HG03045 (cell line): ENCODE measurements around the gene PDGFB.

Source experiments
- ATAC-seq: cut with Tn5 transposase; IDR thresholded peaks from one replicate; pipeline ENCODE4 v1.9.1; 2021; ENCODE audit warnings: mild to moderate bottlenecking, moderate library complexity; ENCODE audit not compliant: unreplicated experiment

PDGFB gene

DNA sequence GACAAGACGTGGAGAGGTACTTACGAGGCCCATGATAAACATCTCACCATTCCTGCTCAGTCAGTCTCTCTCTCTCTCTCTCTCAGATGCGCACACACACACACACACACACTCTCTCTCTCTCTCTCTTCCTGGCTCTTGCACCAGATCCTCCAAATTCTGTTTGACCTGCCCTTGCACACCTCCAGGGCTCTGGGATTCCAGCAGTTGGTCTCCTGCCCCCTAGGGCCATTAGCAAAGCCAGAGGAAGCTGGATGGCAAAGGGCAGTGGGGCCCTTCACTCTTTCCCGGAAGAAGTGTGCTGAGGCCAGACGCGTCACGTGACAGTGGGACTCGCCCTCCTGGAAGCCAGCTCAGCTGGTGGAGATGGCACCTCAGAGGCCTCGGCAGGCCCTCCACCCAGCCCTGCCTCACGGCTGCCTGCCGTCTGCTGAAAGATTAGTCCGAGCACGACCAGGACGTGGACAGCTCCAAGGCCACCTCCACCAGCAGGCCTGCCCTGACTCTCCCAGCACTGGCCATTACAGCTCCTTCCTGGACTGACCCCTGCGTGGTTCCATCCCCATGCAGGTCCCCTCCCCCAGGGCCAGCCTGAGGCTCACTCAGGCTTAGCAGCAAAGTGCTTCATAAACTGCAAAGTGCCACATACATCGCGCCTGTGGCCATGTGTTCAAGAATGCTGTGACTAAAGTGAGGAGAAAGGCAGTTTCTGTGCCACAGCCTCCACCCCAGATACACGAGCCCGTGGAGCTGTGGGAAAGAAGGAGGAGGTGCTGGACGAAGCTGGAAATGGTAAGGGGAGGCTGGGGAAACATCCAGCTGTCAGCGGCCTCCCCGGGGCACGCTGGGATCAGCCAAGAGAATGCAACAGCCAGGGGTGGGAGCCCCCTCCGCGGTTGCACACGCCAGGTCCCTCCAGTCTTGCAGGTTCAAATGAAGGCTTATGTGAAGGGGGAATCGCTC lies 3.7 kb downstream of the PDGFB start:
- ATAC-seq, result no peak

- no peak for ATAC-seq
Measured at GRCh38 chr22:39239561-39240423, 5.0 kb downstream of the PDGFB start.

DNA sequence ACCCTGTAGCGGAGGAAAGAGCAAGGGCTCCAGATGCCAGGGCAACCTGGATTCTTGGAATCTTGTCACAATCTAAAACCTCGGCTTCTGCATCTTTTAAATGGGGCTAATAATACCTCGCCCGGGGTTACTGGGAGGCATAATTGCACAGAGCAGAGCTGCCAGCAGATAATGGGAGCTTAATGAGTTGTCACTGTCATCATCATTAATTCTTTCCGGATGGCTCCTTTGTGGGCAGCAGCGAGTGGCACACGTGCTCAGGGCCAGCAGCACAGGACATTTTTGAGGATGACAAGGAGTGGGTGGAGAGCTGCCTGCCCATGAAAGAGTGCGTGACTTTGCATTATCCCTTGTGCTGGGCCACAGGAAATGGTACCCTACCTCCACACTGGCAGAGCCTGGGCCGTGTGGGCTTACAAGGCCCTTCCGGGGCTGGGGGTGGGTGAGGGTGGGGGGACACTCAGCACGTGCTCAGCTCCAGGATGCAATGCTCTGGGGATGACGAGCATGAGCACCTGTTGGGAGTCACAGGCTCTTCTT lies 5.7 kb downstream of the PDGFB start:
- no peak for ATAC-seq

GRCh38 chr22:39238561-39238960 lies 6.2 kb downstream of the PDGFB start:
- ATAC-seq, result no peak

GRCh38 chr22:39238101-39238466 lies 6.7 kb downstream of the PDGFB start:
- ATAC-seq, result no peak

DNA sequence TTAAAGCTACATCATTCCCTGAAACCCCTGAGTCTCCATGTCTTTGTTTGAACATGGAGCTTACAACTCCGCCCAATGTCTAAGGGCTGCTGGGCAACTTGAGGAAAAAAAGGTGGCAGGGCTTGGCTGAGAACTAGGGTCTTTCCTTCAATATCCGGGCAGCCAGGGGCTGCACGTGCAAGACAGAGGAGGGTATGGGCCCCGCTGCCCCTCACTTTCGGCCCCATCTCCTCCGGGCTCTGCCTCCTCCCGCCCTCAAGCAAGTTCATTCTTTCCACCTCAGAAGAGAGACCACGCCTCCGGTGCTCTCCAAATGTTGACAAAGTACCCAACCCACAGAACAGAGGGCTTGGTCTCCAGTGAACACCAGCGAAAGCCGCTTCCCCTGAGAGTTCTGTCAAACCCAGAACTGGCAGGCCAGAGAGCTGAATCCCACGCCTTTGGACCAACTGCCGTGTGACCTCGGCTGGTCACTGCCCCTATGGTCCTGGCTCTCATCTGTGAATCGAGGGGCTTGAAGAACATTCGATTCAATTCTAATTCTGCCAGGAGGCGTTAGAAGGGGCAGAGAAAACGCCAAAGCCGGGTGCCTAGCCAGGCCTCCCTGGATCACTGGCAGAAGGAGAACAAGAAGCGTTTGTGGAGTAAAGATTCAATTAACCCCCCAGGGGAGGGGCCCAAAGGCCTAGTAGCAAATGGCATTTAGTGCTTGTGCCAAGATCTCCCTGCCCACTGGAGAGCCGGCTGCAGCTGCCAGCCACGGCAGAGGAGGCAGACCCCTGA lies 7.3 kb downstream of the PDGFB start:
- ATAC-seq, result no peak

DNA sequence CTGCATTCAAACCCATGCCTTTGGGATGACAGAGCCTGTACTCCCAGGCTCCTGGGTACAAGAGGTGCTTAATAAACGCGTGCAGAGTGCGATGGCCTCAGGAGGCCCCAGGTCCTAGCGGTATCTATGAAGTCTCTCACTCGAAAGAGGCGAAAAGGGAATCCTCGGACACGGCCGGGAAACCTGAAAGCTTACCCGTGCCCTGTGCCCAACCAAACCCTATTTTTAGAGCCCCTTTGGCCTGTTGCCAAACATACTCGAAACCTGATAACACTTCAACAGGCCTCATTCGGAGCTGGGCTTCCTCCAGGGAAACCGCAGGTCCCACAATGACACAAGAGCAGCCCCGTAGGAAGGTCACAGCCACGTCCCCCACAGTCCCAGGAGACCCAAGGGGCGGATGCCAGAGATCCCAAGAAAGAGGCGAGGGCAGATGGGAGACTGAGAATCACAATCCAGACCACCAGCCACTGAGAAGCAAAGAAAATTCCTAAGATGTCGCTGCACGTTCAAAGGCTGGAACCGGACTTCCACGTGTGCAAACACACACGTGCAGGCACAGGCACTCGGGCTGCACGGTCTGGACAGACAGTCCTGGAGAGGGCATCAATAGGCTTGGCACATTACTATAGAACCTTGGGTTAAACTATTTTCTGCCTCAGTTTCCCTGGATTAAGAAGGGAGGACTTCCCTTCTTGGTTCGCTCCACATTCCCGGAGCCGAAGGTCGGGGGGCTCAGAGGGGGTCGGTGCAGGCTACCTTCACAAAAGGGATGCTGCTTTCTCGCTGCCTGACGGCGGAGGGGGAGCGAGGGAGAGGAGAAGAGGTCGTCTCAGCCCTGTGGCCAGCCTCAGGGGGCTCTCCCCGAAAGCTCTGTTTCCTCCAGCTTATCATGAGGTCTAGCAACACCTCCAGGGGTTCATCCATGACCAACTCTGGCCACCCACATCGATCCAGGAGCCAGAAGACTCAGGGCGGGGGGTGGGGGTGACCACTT lies 8.2 kb downstream of the PDGFB start:
- ATAC-seq, result no peak

DNA sequence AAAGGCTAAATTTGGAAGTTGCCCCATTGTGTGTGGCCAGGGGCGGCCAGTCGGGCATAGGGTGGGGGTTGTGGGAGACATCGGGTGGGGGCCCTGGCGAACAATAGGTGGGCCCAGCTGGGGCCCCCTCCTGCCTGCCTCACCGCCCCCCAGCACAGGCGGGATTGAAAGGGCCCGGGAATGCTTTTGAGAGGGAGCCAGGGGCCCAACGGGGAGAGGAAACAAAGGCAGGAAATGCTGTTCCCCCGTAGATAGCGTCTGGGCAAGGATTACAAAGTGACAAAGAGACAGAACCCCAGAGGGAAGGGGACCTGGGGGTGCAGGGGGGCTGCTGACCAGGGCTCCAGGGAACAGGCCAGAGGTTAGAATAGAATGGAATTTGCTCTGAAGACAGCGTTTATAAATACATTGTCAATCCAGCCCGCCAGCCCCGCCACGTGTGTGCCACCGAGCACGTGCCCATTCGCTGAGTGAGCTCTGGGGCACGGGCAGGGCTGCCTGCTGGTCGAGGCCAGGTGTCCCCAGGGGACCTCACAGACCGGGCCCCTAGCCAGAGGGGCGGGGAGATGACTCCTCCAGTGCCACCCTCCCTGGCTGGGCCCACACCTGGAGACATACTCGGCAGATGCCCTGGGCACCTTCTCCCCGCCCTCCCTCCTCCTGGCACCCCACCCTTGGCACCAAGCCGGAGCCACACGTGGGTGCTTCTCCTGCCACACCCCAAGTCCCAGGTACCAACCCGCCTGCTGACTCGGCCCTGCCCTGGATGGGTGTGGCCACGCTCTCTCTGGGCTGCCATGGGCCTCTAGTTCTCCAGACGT lies 9.7 kb downstream of the PDGFB start:
- ATAC-seq, result no peak

DNA sequence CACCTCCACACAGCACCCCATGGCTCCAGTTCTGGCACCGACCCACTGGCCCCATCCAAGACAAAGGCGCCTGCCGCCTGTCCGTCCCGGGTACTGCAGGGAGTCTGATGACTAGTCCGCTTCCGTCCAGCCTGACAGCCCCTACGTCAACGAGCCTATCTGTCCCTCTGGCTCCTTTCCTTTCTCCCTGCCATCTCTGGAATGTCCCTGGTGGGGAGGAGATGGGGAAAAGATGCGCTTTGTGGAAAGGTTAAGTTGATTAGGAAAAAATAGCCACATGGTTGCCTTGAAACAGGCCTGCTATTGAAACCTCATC lies 10.4 kb downstream of the PDGFB start:
- no peak for ATAC-seq

- no peak for ATAC-seq
Measured at GRCh38 chr22:39233710-39234471, 10.9 kb downstream of the PDGFB start.

DNA sequence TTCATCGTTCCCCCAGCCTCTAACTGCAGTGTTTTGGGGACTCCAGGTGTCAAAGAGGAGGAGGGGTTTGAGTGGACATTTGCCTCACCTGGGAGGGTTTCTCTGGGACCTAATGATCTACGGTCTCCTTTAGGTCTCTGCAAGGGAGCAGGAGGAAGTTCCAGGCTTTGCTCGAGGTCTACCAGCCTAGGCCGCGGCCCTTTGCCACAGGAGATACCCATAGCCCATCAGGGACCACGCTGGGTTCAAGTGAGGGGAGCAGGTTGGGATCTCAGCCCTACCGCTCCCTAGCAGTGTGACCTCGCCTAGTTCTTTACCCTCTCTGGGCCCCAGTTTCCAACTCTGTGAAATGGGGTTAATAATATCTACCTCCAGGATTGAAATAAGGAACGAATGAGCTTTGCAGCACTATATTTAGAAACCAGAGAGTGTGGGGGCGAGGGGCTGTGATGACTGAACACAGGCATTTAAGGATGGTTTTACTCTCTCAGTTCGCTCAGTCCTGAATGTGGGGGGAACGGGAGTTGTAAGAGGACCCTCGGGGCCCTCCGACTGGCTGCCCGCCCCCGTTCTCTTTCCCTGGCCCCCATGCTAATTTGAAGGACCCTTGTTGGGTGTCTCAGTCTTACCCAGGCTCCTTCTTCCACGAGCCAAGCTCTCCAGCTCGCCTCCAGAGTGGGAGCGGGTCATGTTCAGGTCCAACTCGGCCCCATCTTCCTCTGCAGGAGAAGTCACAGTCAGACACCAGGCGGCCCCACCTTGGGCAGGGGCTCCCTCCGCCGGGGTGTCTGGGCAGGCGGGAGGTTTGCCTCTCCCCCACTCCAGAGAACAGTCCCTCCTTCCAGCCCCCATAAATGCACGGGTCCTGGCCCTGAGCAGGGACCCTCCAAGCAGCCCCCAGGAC lies 11.7 kb downstream of the PDGFB start:
- ATAC-seq, result no peak

DNA sequence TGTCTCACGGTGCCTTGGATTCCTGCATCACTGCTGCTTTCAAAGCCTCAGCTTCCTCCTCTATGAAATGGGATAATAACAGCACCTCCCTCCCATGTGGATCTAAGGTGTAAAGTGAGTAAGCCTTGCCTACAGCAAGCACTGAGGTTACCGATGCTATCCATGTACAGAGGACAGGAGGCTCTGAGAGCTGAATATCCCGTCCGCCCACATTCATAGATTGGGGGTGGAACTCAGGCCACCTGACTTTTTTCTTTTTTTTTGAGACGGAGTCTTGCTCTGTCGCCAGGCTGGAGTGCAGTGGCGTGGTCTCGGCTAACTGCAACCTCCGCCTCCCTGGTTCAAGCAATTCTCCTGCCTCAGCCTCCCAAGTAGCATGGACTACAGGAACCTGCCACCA lies 12.5 kb downstream of the PDGFB start:
- no peak for ATAC-seq

DNA sequence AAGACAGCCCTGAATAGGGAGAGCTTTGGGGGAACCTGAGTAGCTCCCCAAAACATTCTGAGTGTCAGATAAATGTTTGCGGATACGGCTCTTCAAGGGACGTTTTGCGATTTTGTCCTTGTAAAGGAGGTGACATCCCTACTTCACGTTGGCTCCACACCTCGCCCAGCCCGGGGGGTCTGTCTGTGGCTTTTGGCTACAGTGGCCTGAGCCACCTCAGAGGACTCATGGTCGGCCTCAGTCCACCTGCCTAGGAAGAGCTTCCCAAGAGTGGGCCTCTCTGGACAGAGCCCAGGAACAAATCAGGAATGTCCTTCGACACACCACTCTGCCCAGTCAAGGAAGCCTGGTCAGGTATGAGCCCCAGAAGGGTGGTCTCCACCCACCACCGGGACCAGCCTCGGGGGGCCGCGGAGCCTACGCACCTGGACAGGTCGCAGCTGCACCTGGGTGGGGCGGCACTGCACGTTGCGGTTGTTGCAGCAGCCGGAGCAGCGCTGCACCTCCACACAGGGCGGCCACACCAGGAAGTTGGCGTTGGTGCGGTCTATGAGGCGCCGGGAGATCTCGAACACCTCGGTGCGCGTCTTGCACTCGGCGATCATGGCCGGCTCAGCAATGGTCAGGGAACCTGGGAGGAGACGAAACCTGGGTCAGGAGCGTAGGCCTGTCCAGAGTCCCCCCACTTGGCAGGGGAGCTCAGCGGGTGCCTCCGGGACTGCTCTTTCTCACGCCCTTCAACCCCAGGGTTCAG lies 13.4 kb downstream of the PDGFB start:
- ATAC-seq, result no peak

GRCh38 chr22:39230261-39231196 lies 14.3 kb downstream of the PDGFB start:
- ATAC-seq, result no peak

DNA sequence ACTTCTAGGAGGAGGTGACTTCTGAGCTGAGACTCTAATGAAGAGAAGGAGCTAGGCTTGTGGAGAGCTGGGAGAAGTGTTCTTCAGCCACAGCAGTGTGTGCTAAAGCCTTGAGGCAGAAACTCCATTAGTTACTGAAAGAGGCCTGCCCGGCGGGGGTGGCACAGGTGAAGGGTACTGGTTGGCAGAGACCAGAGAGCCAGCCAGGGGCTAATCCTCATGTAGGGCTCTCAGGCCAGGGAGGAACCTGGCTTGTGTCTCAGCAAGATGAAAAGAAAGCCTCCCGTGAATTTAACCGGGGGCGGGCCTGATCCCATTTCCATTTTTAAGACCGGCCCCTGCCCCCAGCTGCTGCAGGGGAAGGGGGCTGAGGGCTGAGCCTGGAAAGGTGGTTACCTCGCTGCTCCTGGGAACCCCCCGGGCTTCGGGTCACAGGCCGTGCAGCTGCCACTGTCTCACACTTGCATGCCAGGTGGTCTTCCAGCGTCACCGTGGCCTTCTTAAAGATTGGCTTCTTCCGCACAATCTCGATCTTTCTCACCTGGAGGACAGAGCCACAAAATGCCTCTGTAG lies 15.0 kb downstream of the PDGFB start:
- no peak for ATAC-seq
